ENCODE results near the gene NBEA. TPM values are rescaled to one million over a fixed set of nuclear protein-coding genes. Genes with fewer than 3 reads are reported as not detected.

Gene NBEA
- total RNA-seq, 5 donors from 2014 or later (not counting 1 experiment from before 2014, with no cell fraction given): 1.3 to 8.7 (median 3.7) TPM

- no peak for DNase-seq
- WGBS (ENCODE audit: insufficient coverage): 90% methylated on average over 5 of the region's 6 CpGs
- Mint-ChIP-seq H3K36me3 (no peaks in the 10 kb centered on the region), H3K27ac (no peak overlapping the region), H3K4me3 (no peak overlapping the region), H3K4me1 (no peaks in the 10 kb centered on the region), H3K9me3 (peaks cover 0 to 4% (median 0%) of the 10 kb centered on the region in 3 donors), H3K27me3 (no peaks in the 10 kb centered on the region)
- ChIA-PET CTCF (no interaction called here), POLR2A (no interaction called here)
- Histone ChIP-seq H3K4me1 (ENCODE audit: control insufficient read depth in 1 of 2, extremely low read depth in 1 of 2, insufficient read depth in 2 of 2, low read length in 2 of 2) (no peaks in the 10 kb centered on the region), H3K36me3 (ENCODE audit: control insufficient read depth in 2 of 2, extremely low read depth in 1 of 2, insufficient read depth in 1 of 2, low read length in 1 of 2) (no peaks in the 10 kb centered on the region), H3K27ac (ENCODE audit: low read length) (no peak overlapping the region), H3K4me3 (ENCODE audit: control insufficient read depth in 1 of 2, extremely low read depth in 1 of 2, low read length in 1 of 2) (no peak overlapping the region), H3K27me3 (replicated peaks in 1 of 2; ENCODE audit: control insufficient read depth in 2 of 2, extremely low read depth in 1 of 2, insufficient read depth in 2 of 2, low read length in 1 of 2) (peaks cover 0 to 8% of the 10 kb centered on the region in 2 experiments), H3K9me3 (no peaks in the 10 kb centered on the region)
- ATAC-seq (replicated peaks in 1 of 4): no peak
These were observed 739.6 kb downstream of the NBEA start for GRCh38 chr13:35681685-35682084.

DNA sequence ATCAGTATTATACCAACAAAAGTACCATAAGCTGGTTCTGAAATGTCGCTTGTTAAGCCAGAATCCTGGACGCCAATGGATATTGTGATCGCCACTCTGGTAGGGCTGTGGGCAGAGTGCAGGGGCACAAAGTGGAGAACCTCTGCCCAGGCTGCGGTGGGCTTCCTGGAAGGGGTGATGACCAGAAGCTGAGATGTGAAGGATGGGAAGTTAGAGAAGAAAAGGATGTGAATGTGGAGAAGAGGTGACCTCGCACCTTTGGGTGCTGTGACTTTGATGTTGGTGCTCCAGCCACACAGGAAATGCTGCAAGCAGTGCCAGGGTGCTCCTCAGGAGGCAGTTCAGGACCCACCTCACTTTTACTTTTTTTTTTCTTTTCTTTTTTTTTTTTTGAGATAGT is 742.4 kb downstream of the NBEA start:
- Mint-ChIP-seq H3K9me3 (peaks cover 0 to 2% (median 0%) of the 10 kb centered on the region in 3 donors), H3K27me3 (no peaks in the 10 kb centered on the region), H3K27ac (no peak overlapping the region), H3K4me1 (no peaks in the 10 kb centered on the region), H3K4me3 (no peak overlapping the region), H3K36me3 (no peaks in the 10 kb centered on the region)
- POLR2A ChIA-PET: no interaction called here
- no peak overlapping the region for H3K27ac ChIP-seq (ENCODE audit: low read length)
- no peaks in the 10 kb centered on the region for H3K36me3 ChIP-seq (ENCODE audit: control insufficient read depth in 2 of 2, extremely low read depth in 1 of 2, insufficient read depth in 1 of 2, low read length in 1 of 2)
- H3K9me3 ChIP-seq: no peaks in the 10 kb centered on the region
- peaks cover 0 to under 1% of the 10 kb centered on the region in 2 experiments for H3K27me3 ChIP-seq (replicated peaks in 1 of 2; ENCODE audit: control insufficient read depth in 2 of 2, extremely low read depth in 1 of 2, insufficient read depth in 2 of 2, low read length in 1 of 2)
- DNase-seq: no peak
- no peak overlapping the region for H3K4me3 ChIP-seq (ENCODE audit: control insufficient read depth in 1 of 2, extremely low read depth in 1 of 2, low read length in 1 of 2)
- ATAC-seq (replicated peaks in 1 of 4): no peak
- 95% methylated on average over 3 of the region's 5 CpGs for WGBS (ENCODE audit: insufficient coverage)
- CTCF ChIA-PET: no interaction called here
- H3K4me1 ChIP-seq (ENCODE audit: control insufficient read depth in 1 of 2, extremely low read depth in 1 of 2, insufficient read depth in 2 of 2, low read length in 2 of 2): no peaks in the 10 kb centered on the region

DNA sequence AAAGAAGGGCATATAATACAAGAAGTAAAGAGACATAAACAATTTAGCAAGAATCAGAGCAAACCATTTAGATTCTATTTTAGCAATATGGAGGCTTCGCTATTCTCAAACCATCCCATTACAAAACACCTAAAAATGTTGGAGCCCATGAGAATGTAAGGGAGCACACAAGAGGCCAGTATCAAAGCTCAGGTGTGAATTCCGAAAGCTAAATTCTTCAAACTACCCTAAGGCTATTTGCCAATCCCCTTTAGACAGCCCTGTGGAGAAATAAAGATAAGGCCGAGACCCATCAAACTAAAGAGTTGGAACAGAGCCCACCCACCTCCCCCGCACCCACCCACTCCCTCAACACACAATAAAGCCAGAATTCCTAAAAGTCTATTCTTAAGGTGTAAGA is 745.3 kb downstream of the NBEA start:
- no CpG with 5 or more reads among the region's 4 CpGs for WGBS (ENCODE audit: insufficient coverage)
- POLR2A ChIA-PET: no interaction called here

DNA sequence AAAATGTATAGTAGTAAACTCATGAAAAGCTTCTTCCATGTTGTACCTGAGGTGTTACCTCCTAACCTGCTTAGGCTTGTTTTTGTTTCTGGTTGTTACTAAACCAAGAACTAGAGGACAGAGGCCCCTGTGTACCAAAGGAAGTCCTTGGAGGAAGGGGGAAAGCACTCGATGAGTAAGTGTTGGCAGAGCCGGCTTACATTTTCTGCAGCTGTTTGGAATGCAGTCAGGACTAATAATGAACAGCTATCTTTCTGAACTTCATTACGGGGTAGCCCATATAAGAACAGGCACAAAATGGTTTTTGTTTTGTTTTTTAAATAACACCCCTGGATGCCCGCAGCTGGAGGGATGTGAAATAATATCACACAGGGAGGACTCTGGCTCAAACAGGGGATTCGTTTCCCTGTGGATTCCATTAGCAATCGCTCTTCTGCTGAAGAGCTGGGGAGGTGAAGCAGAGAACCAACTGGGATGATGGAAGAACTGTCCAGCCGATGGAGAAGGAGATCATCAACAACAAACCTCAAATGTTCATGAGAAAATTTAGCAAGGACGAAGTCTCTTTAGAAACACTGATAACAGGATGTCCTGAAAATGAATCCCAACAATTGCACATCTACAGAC is 748.6 kb downstream of the NBEA start:
- no peaks in the 10 kb centered on the region for H3K36me3 ChIP-seq (ENCODE audit: control insufficient read depth in 2 of 2, extremely low read depth in 1 of 2, insufficient read depth in 1 of 2, low read length in 1 of 2)
- DNase-seq: no peak
- H3K9me3 ChIP-seq: no peaks in the 10 kb centered on the region
- Mint-ChIP-seq H3K27ac (no peak overlapping the region), H3K36me3 (no peaks in the 10 kb centered on the region), H3K27me3 (no peaks in the 10 kb centered on the region), H3K4me1 (no peaks in the 10 kb centered on the region), H3K4me3 (no peak overlapping the region), H3K9me3 (peaks cover 0 to 2% (median 0%) of the 10 kb centered on the region in 3 donors)
- no peaks in the 10 kb centered on the region for H3K27me3 ChIP-seq (replicated peaks in 1 of 2; ENCODE audit: control insufficient read depth in 2 of 2, extremely low read depth in 1 of 2, insufficient read depth in 2 of 2, low read length in 1 of 2)
- no peak overlapping the region for H3K4me3 ChIP-seq (ENCODE audit: control insufficient read depth in 1 of 2, extremely low read depth in 1 of 2, low read length in 1 of 2)
- no peak overlapping the region for H3K27ac ChIP-seq (ENCODE audit: low read length)
- H3K4me1 ChIP-seq (ENCODE audit: control insufficient read depth in 1 of 2, extremely low read depth in 1 of 2, insufficient read depth in 2 of 2, low read length in 2 of 2): no peaks in the 10 kb centered on the region
- POLR2A ChIA-PET: no interaction called here
- no peak for ATAC-seq (replicated peaks in 1 of 4)
- 93% methylated on average over 3 of the region's 8 CpGs for WGBS (ENCODE audit: insufficient coverage)
- CTCF ChIA-PET: interaction anchor here in 1 of 2 donors (0.6 kb wide), 3 partner anchors 13 to 1403 kb away, joined by 3 to 6 read pairs (median 4); no protein-coding TSS in a partner anchor

More for the DNA sequence above, 745.3 kb downstream of the NBEA start:
- Histone ChIP-seq H3K36me3 (ENCODE audit: control insufficient read depth in 2 of 2, extremely low read depth in 1 of 2, insufficient read depth in 1 of 2, low read length in 1 of 2) (no peaks in the 10 kb centered on the region), H3K27ac (ENCODE audit: low read length) (no peak overlapping the region), H3K4me3 (ENCODE audit: control insufficient read depth in 1 of 2, extremely low read depth in 1 of 2, low read length in 1 of 2) (no peak overlapping the region), H3K27me3 (replicated peaks in 1 of 2; ENCODE audit: control insufficient read depth in 2 of 2, extremely low read depth in 1 of 2, insufficient read depth in 2 of 2, low read length in 1 of 2) (no peaks in the 10 kb centered on the region), H3K4me1 (ENCODE audit: control insufficient read depth in 1 of 2, extremely low read depth in 1 of 2, insufficient read depth in 2 of 2, low read length in 2 of 2) (no peaks in the 10 kb centered on the region), H3K9me3 (no peaks in the 10 kb centered on the region)
- peaks cover 0 to 2% (median 0%) of the 10 kb centered on the region in 3 donors for H3K9me3 Mint-ChIP-seq
- no peak for DNase-seq
- H3K27ac Mint-ChIP-seq: no peak overlapping the region
- CTCF ChIA-PET: no interaction called here
- H3K4me3 Mint-ChIP-seq: no peak overlapping the region
- no peaks in the 10 kb centered on the region for H3K36me3 Mint-ChIP-seq
- H3K27me3 Mint-ChIP-seq: no peaks in the 10 kb centered on the region
- no peak for ATAC-seq (replicated peaks in 1 of 4)
- no peaks in the 10 kb centered on the region for H3K4me1 Mint-ChIP-seq

DNA sequence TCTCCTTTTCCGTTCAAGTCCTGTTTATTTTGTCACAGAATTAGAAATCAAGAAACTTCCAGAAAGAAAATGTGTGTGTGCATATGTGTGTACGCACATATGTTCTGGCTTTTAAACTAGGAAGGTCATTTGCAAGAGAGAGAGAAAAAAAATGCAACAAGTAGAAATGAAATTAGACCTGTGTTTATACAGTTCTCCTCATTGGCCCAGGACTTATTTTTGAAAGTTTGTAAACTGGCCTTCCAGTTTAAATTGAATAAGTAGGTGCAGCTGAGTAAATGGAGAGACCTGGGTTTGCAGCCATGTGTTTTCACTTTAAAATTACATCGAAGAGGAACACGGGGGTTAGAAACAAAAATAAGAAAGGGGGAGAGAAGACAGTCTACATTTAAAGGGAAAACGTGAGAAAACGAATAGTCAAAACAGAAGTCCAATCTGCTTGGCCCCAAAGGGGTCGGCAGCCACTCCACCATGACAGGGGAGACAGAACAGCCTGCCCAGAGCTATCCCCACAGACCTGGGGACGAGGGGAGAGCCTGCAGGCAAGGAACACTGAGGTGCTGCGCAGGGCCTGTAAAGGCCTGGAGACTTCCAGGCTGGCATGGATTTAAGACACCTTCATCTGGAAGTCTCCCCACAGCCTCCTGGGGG is 751.2 kb downstream of the NBEA start:
- no peak for ATAC-seq (replicated peaks in 1 of 4)
- ChIA-PET CTCF (no interaction called here), POLR2A (no interaction called here)
- H3K9me3 ChIP-seq: no peaks in the 10 kb centered on the region
- no peaks in the 10 kb centered on the region for H3K4me1 ChIP-seq (ENCODE audit: control insufficient read depth in 1 of 2, extremely low read depth in 1 of 2, insufficient read depth in 2 of 2, low read length in 2 of 2)
- H3K4me1 Mint-ChIP-seq: no peaks in the 10 kb centered on the region
- H3K27me3 Mint-ChIP-seq: no peaks in the 10 kb centered on the region
- H3K27ac Mint-ChIP-seq: no peak overlapping the region
- no peak overlapping the region for H3K4me3 Mint-ChIP-seq
- no peak overlapping the region for H3K4me3 ChIP-seq (ENCODE audit: control insufficient read depth in 1 of 2, extremely low read depth in 1 of 2, low read length in 1 of 2)
- no peak for DNase-seq
- H3K36me3 ChIP-seq (ENCODE audit: control insufficient read depth in 2 of 2, extremely low read depth in 1 of 2, insufficient read depth in 1 of 2, low read length in 1 of 2): no peaks in the 10 kb centered on the region
- peaks cover 0 to 2% of the 10 kb centered on the region in 2 experiments for H3K27me3 ChIP-seq (replicated peaks in 1 of 2; ENCODE audit: control insufficient read depth in 2 of 2, extremely low read depth in 1 of 2, insufficient read depth in 2 of 2, low read length in 1 of 2)
- H3K9me3 Mint-ChIP-seq: no peaks in the 10 kb centered on the region
- H3K36me3 Mint-ChIP-seq: no peaks in the 10 kb centered on the region
- H3K27ac ChIP-seq (ENCODE audit: low read length): no peak overlapping the region
- WGBS (ENCODE audit: insufficient coverage): 83% methylated on average over 8 of the region's 9 CpGs

DNA sequence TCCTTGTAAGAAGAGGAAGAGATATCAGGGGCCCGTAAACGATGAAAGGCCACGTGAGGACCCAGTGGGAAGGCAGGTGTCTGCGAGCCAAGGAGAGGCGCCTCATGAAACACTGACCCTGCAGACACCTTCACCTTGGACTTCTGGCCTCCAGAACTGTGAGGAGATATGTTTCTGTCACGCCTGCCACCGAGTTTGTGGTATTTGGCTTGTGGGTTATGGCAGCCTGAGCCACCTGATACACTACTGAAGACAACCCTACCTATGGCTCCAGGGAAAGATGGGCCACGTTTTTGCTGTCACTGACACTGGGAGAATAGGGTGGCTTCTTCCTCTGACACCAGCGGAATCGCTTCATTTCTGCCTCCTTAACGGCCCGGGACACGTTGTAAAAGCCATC is 752.0 kb downstream of the NBEA start:
- ChIA-PET POLR2A (no interaction called here), CTCF (no interaction called here)
- Histone ChIP-seq H3K27ac (ENCODE audit: low read length) (no peak overlapping the region), H3K27me3 (replicated peaks in 1 of 2; ENCODE audit: control insufficient read depth in 2 of 2, extremely low read depth in 1 of 2, insufficient read depth in 2 of 2, low read length in 1 of 2) (peaks cover 0 to 2% of the 10 kb centered on the region in 2 experiments), H3K4me1 (ENCODE audit: control insufficient read depth in 1 of 2, extremely low read depth in 1 of 2, insufficient read depth in 2 of 2, low read length in 2 of 2) (no peaks in the 10 kb centered on the region), H3K9me3 (no peaks in the 10 kb centered on the region), H3K36me3 (ENCODE audit: control insufficient read depth in 2 of 2, extremely low read depth in 1 of 2, insufficient read depth in 1 of 2, low read length in 1 of 2) (no peaks in the 10 kb centered on the region), H3K4me3 (ENCODE audit: control insufficient read depth in 1 of 2, extremely low read depth in 1 of 2, low read length in 1 of 2) (no peak overlapping the region)
- Mint-ChIP-seq H3K27ac (no peak overlapping the region), H3K9me3 (no peaks in the 10 kb centered on the region), H3K27me3 (peaks cover 0 to 2% of the 10 kb centered on the region in 2 donors), H3K4me3 (no peak overlapping the region), H3K36me3 (no peaks in the 10 kb centered on the region), H3K4me1 (no peaks in the 10 kb centered on the region)
- ATAC-seq (replicated peaks in 1 of 4): no peak
- 89% methylated on average over 9 of the region's 13 CpGs for WGBS (ENCODE audit: insufficient coverage)
- DNase-seq: no peak
